Bronchial epithelial cell (primary cell): ENCODE results near the gene IGFBP4. TPM values are rescaled to one million over a fixed set of nuclear protein-coding genes. Genes with fewer than 3 reads are reported as not detected.

Experiments used
- DNase-seq: peaks from one replicate; pipeline ENCODE4 v3.0.0-alpha.2; 2010; ENCODE audit warnings: low read depth
- FAIRE-seq: peaks from 2 replicates; lab custom pipeline; 2011; peaks lifted over from hg19 to GRCh38; lab: Jason Lieb, UNC
- H3K27me3 ChIP-seq: 2 replicates; pipeline ENCODE4 v1.5.1; 2011; ENCODE audit warnings: low read length; ENCODE audit not compliant: control insufficient read depth, insufficient read depth
- H3K36me3 ChIP-seq: 2 replicates; pipeline ENCODE4 v1.5.1; 2011; ENCODE audit warnings: low read length; ENCODE audit not compliant: control insufficient read depth, insufficient read depth
- H3K4me3 ChIP-seq: 2 replicates; pipeline ENCODE4 v1.5.1; 2011; ENCODE audit warnings: mild to moderate bottlenecking, low read depth, low read length, control low read depth
- CTCF ChIP-seq: IDR thresholded peaks from 2 replicates; pipeline ENCODE4 v1.5.1; 2011; ENCODE audit warnings: mild to moderate bottlenecking, moderate library complexity, low read length, control low read depth, inconsistent platforms; ENCODE audit not compliant: insufficient read depth, severe bottlenecking
- total RNA-seq: library from RNA; depleted of rRNA; stranded (reverse); fragments of >200 nt; gene quantifications from 2 replicates; pipeline ENCODE4 v1.2.1, GENCODE V29; 2014

IGFBP4 gene
- total RNA-seq, 1 donor from 2014 or later: 21.9 TPM

- no peak for DNase-seq
- no peak for TF ChIP-seq CTCF
- no peak overlapping the region for H3K4me3 ChIP-seq
- H3K36me3 ChIP-seq: no peaks in the 10 kb centered on the region
- no peak for FAIRE-seq
- H3K27me3 ChIP-seq: no peaks in the 10 kb centered on the region
Measured at GRCh38 chr17:40467281-40467867, 24.1 kb downstream of the IGFBP4 start.

- DNase-seq (no peak), FAIRE-seq (no peak)
- TF ChIP-seq CTCF: no peak
- no peaks in the 10 kb centered on the region for H3K27me3 ChIP-seq
- H3K36me3 ChIP-seq: no peaks in the 10 kb centered on the region
- no peak overlapping the region for H3K4me3 ChIP-seq
Measured at GRCh38 chr17:40468560-40468959, 25.3 kb downstream of the IGFBP4 start.

GRCh38 chr17:40469805-40470675, 26.8 kb downstream of the IGFBP4 start:
- H3K36me3 ChIP-seq: no peaks in the 10 kb centered on the region
- peak; percentile 31 for DNase-seq
- no peaks in the 10 kb centered on the region for H3K27me3 ChIP-seq
- no peak overlapping the region for H3K4me3 ChIP-seq
- TF ChIP-seq CTCF: no peak
- FAIRE-seq: no peak

- no peaks in the 10 kb centered on the region for H3K27me3 ChIP-seq
- TF ChIP-seq CTCF: no peak
- peak; percentile 85 for DNase-seq
- FAIRE-seq: peak; percentile 84
- no peak overlapping the region for H3K4me3 ChIP-seq
- H3K36me3 ChIP-seq: no peaks in the 10 kb centered on the region
Measured at GRCh38 chr17:40470932-40471828, 27.9 kb downstream of the IGFBP4 start.

GRCh38 chr17:40471846-40472732, 28.8 kb downstream of the IGFBP4 start:
- Histone ChIP-seq H3K4me3 (no peak overlapping the region), H3K27me3 (no peaks in the 10 kb centered on the region), H3K36me3 (peaks cover under 1% of the 10 kb centered on the region)
- FAIRE-seq (no peak), DNase-seq (peak; percentile 67)
- TF ChIP-seq CTCF: no peak
